CD4-positive, alpha-beta T cell (primary cell): ENCODE data around the gene PHOX2A. TPM values are rescaled to one million over a fixed set of nuclear protein-coding genes. Genes with fewer than 3 reads are reported as not detected.

ENCODE experiments used
- ATAC-seq: fragments of 200-7000 bp; cut with Tn5 transposase; one replicate; pipeline ENCODE4 v1.10.0; 2022; ENCODE audit warnings: mild to moderate bottlenecking; ENCODE audit not compliant: poor library complexity
- CTCF ChIA-PET: fragments of 350-600 bp; sonication (Branson Sonifier 250); formaldehyde crosslinking; loops from one replicate; lab custom pipeline; 2021; ENCODE audit warnings: antibody characterized with exemption, inconsistent platforms; lab: Charles Lee
- POLR2A ChIA-PET: fragments of 350-600 bp; sonication (Branson Sonifier 250); formaldehyde crosslinking; loops from one replicate; lab custom pipeline; 2021; ENCODE audit warnings: antibody characterized with exemption, inconsistent platforms; lab: Charles Lee
- DNase-seq, 14 experiments: peaks; one replicate each; pipeline ENCODE4 v3.0.0-alpha.2; 2013 to 2020; ENCODE audit warnings: mixed read lengths in 2 of 14
- H3K27ac ChIP-seq, 2 donors: one replicate each; pipeline versions ENCODE4 v1.5.1 to v1.7.0; 2013; ENCODE audit warnings: low read length in 2 of 2, low read depth in 1 of 2, mild to moderate bottlenecking in 1 of 2
- H3K27me3 ChIP-seq, 2 experiments: 1 replicate in 1 of 2; 2 replicates in 1 of 2; pipeline versions ENCODE4 v1.6.1 to v1.7.0; 2013; ENCODE audit warnings: low read length in 2 of 2, control low read depth in 1 of 2, mild to moderate bottlenecking in 1 of 2, moderate library complexity in 1 of 2; ENCODE audit not compliant: insufficient read depth in 2 of 2, control insufficient read depth in 1 of 2
- H3K36me3 ChIP-seq: one replicate; pipeline ENCODE4 v1.6.1; 2013; ENCODE audit warnings: low read length, control low read depth; ENCODE audit not compliant: insufficient read depth
- H3K4me1 ChIP-seq: one replicate; pipeline ENCODE4 v1.6.1; 2013; ENCODE audit warnings: low read length, control low read depth; ENCODE audit not compliant: insufficient read depth
- H3K4me3 ChIP-seq: one replicate; pipeline ENCODE4 v1.5.1; 2013; ENCODE audit warnings: mild to moderate bottlenecking, low read length, moderate library complexity
- H3K9me3 ChIP-seq, 2 experiments: 1 replicate in 1 of 2; 2 replicates in 1 of 2; pipeline versions ENCODE4 v1.6.1 to v1.7.0; 2013; ENCODE audit warnings: low read length in 2 of 2, mild to moderate bottlenecking in 2 of 2, control low read depth in 1 of 2, moderate library complexity in 1 of 2; ENCODE audit not compliant: control insufficient read depth in 1 of 2, insufficient read depth in 1 of 2
- H3K27ac Mint-ChIP-seq: one replicate; pipeline ENCODE4 v1.8.0; 2020; ENCODE audit warnings: mixed read lengths
- H3K27me3 Mint-ChIP-seq: one replicate; pipeline ENCODE4 v1.8.0; 2021; ENCODE audit warnings: mixed read lengths
- H3K36me3 Mint-ChIP-seq: one replicate; pipeline ENCODE4 v1.8.0; 2021; ENCODE audit warnings: low read depth, mixed read lengths
- H3K4me1 Mint-ChIP-seq: one replicate; pipeline ENCODE4 v1.8.0; 2021; ENCODE audit warnings: low read depth, mixed read lengths
- H3K4me3 Mint-ChIP-seq: one replicate; pipeline ENCODE4 v1.8.0; 2020; ENCODE audit warnings: mild to moderate bottlenecking, mixed read lengths
- H3K9me3 Mint-ChIP-seq: one replicate; pipeline ENCODE4 v1.8.0; 2020; ENCODE audit warnings: mixed read lengths
- CTCF ChIP-seq: fragments of 200-600 bp; IDR thresholded peaks from one replicate; pipeline ENCODE4 v1.8.0; 2022; ENCODE audit warnings: antibody characterized with exemption, mild to moderate bottlenecking
- intact Hi-C, 2 experiments: fragments of 100-400 bp; cut with DNase I in 1 of 2; cut with micrococcal nuclease in 1 of 2; formaldehyde crosslinking; loops; one replicate each; pipeline versions ENCODE4 v1.15.1 to v1.9.0; 2023 to 2025; cut with DNase I, micrococcal nuclease
- total RNA-seq, 174 experiments: library from RNA in 2 of 174; stranded (reverse) in 2 of 174; gene quantifications; one replicate each; pipeline ENCODE4 v1.2.3 and lab custom pipeline; 2021 to 2026

Gene PHOX2A
- total RNA-seq, 2 experiments from 2014 or later, result not detected

DNA sequence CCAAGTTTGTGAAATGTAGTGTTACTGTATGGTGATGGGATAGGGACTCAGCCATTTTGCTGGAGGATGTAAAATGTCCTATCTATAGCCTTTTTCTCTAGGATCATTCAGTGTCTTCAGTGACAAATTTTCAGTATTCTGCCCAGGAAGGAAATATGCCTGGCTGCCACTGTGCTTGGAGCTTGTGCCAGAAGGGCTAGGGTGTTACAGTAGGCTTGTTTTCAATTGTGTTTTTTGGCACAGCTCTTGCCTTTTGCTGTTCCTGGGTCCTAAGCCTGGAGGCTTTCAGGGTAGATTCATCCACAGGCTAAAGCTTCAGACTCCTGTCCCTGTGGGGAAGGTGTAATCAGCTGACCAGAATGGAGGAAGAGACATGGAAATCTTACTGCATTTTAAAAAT lies 22.0 kb upstream of the PHOX2A start:
- H3K36me3 ChIP-seq, result no peaks in the 10 kb centered on the region
- no peaks in the 10 kb centered on the region for H3K9me3 ChIP-seq
- H3K4me1 ChIP-seq, result peaks cover 3% of the 10 kb centered on the region
- ChIA-PET POLR2A (no interaction called here), CTCF (no interaction called here)
- DNase-seq (no peak), ATAC-seq (no peak)
- H3K27ac ChIP-seq, result no peak overlapping the region
- no peak for TF ChIP-seq CTCF
- intact Hi-C loops, result no loop called here
- Mint-ChIP-seq H3K4me1 (no peaks in the 10 kb centered on the region), H3K4me3 (no peak overlapping the region), H3K27me3 (peaks cover 53% of the 10 kb centered on the region), H3K27ac (no peak overlapping the region), H3K9me3 (no peaks in the 10 kb centered on the region), H3K36me3 (no peaks in the 10 kb centered on the region)
- no peak overlapping the region for H3K4me3 ChIP-seq
- peaks cover 2 to 12% of the 10 kb centered on the region in 2 experiments for H3K27me3 ChIP-seq

DNA sequence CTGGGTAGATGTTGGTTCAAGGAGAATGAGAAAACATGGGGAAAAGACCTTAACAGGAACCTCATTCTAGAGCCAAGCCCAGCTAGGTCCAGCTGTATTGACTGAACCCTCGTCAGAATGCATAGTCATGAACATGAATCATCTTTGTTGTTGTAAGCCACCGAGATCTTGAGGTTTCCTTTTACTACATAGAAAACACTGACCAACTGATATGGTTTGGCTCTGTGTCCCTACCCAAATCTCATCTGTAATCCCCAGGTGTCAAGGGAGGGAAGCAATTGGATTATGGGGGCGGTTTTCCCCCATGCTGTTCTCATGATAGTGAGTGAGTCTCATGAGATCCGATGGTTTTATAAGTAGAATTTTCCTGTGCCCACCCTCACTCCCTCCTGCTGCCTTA lies 19.4 kb upstream of the PHOX2A start:
- DNase-seq (peak in 2 of 14 experiments; percentile 16 to 29), ATAC-seq (no peak)
- H3K27me3 Mint-ChIP-seq, result peaks cover 44% of the 10 kb centered on the region
- H3K4me3 Mint-ChIP-seq, result no peak overlapping the region
- H3K36me3 Mint-ChIP-seq, result no peaks in the 10 kb centered on the region
- no peaks in the 10 kb centered on the region for H3K9me3 Mint-ChIP-seq
- no peak overlapping the region for H3K27ac ChIP-seq
- intact Hi-C loops, result no loop called here
- H3K4me1 Mint-ChIP-seq, result no peaks in the 10 kb centered on the region
- no peaks in the 10 kb centered on the region for H3K36me3 ChIP-seq
- H3K27ac Mint-ChIP-seq, result no peak overlapping the region
- TF ChIP-seq CTCF, result no peak
- CTCF ChIA-PET, result no interaction called here
- H3K27me3 ChIP-seq, result peaks cover 2 to 12% of the 10 kb centered on the region in 2 experiments
- no peaks in the 10 kb centered on the region for H3K9me3 ChIP-seq
- H3K4me1 ChIP-seq, result no peaks in the 10 kb centered on the region
- H3K4me3 ChIP-seq, result no peak overlapping the region
- POLR2A ChIA-PET, result no interaction called here

DNA sequence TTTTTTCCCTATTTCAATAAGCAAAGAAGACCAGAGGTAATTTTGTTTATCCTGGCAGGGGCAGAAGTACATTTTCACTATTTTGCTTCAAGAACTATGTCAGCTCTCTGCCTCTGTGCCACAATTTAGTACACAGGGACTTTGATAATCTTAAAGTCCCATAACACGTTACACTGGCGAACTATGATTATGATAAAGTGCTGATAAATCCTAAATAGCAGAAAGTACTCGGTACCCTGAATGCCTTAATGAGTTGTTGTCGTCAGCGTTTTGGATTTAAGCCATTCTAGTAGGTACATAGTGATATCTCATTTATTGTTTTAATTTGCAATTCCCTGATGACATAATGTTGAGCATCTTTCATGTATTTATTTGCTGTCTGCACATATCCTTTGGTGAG lies 16.6 kb upstream of the PHOX2A start:
- TF ChIP-seq CTCF, result no peak
- POLR2A ChIA-PET, result no interaction called here
- ATAC-seq (no peak), DNase-seq (no peak)
- Mint-ChIP-seq H3K4me3 (no peak overlapping the region), H3K4me1 (no peaks in the 10 kb centered on the region), H3K27ac (no peak overlapping the region), H3K9me3 (no peaks in the 10 kb centered on the region), H3K36me3 (no peaks in the 10 kb centered on the region), H3K27me3 (peaks cover 25% of the 10 kb centered on the region)
- H3K27ac ChIP-seq, result no peak overlapping the region
- H3K4me1 ChIP-seq, result no peaks in the 10 kb centered on the region
- CTCF ChIA-PET, result no interaction called here
- intact Hi-C loops, result no loop called here
- no peak overlapping the region for H3K4me3 ChIP-seq
- H3K36me3 ChIP-seq, result no peaks in the 10 kb centered on the region
- H3K9me3 ChIP-seq, result no peaks in the 10 kb centered on the region
- peaks cover 2 to 9% of the 10 kb centered on the region in 2 experiments for H3K27me3 ChIP-seq
